Stimulated activated CD4-positive, alpha-beta T cell treated with anti-CD3 and anti-CD28 coated beads, Interleukin-2, amount 100 ng/mL, for 48 hours (primary cell): Measurements from ENCODE around the gene TNFSF18.
"Not testable (repeated sequence)": the region's sequence is repeated elsewhere in the genome, so short reads cannot be mapped to it uniquely, and the experiment has no call there.

ENCODE experiments used
- DNase-seq, 2 donors: peaks; one replicate each; pipeline ENCODE4 v3.0.0-alpha.2; 2020

TNFSF18 gene

GRCh38 chr1:173050865-173051264, at the start of gene TNFSF18:
TSS of gene TNFSF18 (minus strand) at chr1:173050941. CDS start at chr1:173050896, 45 bp downstream.
- DNase-seq = no peak

- no peak for DNase-seq
These were observed 48.4 kb upstream of the TNFSF18 start for GRCh38 chr1:173099166-173099565.

- no peak for DNase-seq
These were observed 47.4 kb upstream of the TNFSF18 start for GRCh38 chr1:173098117-173098516.

GRCh38 chr1:173097001-173097400, 46.3 kb upstream of the TNFSF18 start:
- DNase-seq = no peak

- DNase-seq = no peak
These were observed 44.9 kb upstream of the TNFSF18 start for GRCh38 chr1:173095632-173096031.

GRCh38 chr1:173094541-173094940, 43.8 kb upstream of the TNFSF18 start:
- DNase-seq = no peak

GRCh38 chr1:173093691-173094445, 43.1 kb upstream of the TNFSF18 start:
- DNase-seq = no peak

GRCh38 chr1:173084292-173084691, 33.6 kb upstream of the TNFSF18 start:
- DNase-seq = no peak

GRCh38 chr1:173082913-173083312, 32.2 kb upstream of the TNFSF18 start:
- DNase-seq = no peak

GRCh38 chr1:173074217-173074616, 23.5 kb upstream of the TNFSF18 start:
- not testable (repeated sequence) for DNase-seq

- DNase-seq = no peak
These were observed 13.3 kb upstream of the TNFSF18 start for GRCh38 chr1:173064011-173064410.

- no peak for DNase-seq
These were observed 12.4 kb upstream of the TNFSF18 start for GRCh38 chr1:173063171-173063570.

GRCh38 chr1:173062150-173062938, 11.6 kb upstream of the TNFSF18 start:
- no peak for DNase-seq

- DNase-seq = no peak
These were observed 7.8 kb upstream of the TNFSF18 start for GRCh38 chr1:173058556-173058955.

GRCh38 chr1:173057984-173058383, 7.2 kb upstream of the TNFSF18 start:
- no peak for DNase-seq

GRCh38 chr1:173056365-173056764, 5.6 kb upstream of the TNFSF18 start:
- no peak for DNase-seq

- DNase-seq = no peak
These were observed 2.0 kb upstream of the TNFSF18 start for GRCh38 chr1:173052681-173053196.

GRCh38 chr1:173049322-173049633, 1.5 kb downstream of the TNFSF18 start:
- DNase-seq = no peak

- no peak for DNase-seq
These were observed 2.0 kb downstream of the TNFSF18 start for GRCh38 chr1:173048621-173049321.

- DNase-seq = no peak
These were observed 6.1 kb downstream of the TNFSF18 start for GRCh38 chr1:173044656-173045055.

- DNase-seq = no peak
These were observed 7.5 kb downstream of the TNFSF18 start for GRCh38 chr1:173043253-173043652.

GRCh38 chr1:173042806-173043205, 7.9 kb downstream of the TNFSF18 start:
- no peak for DNase-seq

GRCh38 chr1:173039626-173040025, 11.1 kb downstream of the TNFSF18 start:
- no peak for DNase-seq
